GM12878 (cell line): ENCODE data around the gene ATXN2. TPM values are rescaled to one million over a fixed set of nuclear protein-coding genes. Genes with fewer than 3 reads are reported as not detected.

Source experiments
- ASH2L ChIP-seq: fragments of 300-600, 200-600 bp; sonication (generic); IDR thresholded peaks from 2 replicates; pipeline ENCODE4 v1.6.1; 2017; ENCODE audit warnings: low read depth, mild to moderate bottlenecking, borderline replicate concordance
- ATF7 ChIP-seq: fragments of 450-650 bp; IDR thresholded peaks from 2 replicates; pipeline ENCODE4 v1.6.1; 2016; ENCODE audit warnings: low read depth, mild to moderate bottlenecking
- CEBPZ ChIP-seq: fragments of 150-350 bp; IDR thresholded peaks from 2 replicates; pipeline ENCODE4 v1.6.1; 2016; ENCODE audit warnings: low read depth, low read length
- DPF2 ChIP-seq: fragments of 450-650 bp; IDR thresholded peaks from 2 replicates; pipeline ENCODE4 v1.6.1; 2017; ENCODE audit warnings: mild to moderate bottlenecking
- EED ChIP-seq: sonication (generic); IDR thresholded peaks from 2 replicates; pipeline ENCODE4 v1.6.1; 2016; ENCODE audit warnings: antibody characterized with exemption, low read depth
- FOXK2 ChIP-seq: fragments of 450-650 bp; IDR thresholded peaks from 2 replicates; pipeline ENCODE4 v1.6.1; 2017; ENCODE audit warnings: mild to moderate bottlenecking, moderate library complexity
- FOXM1 ChIP-seq: IDR thresholded peaks from 2 replicates; pipeline ENCODE4 v1.6.1; 2012; ENCODE audit warnings: low read depth, mild to moderate bottlenecking, inconsistent platforms, low read length, moderate library complexity
- IKZF2 ChIP-seq, 2 experiments: fragments of 450-650 bp; IDR thresholded peaks; 2 replicates each; pipeline ENCODE4 v1.6.1; 2017; ENCODE audit warnings: mild to moderate bottlenecking in 2 of 2, moderate library complexity in 2 of 2
- NR2C1 ChIP-seq: fragments of 450-650 bp; IDR thresholded peaks from 2 replicates; pipeline ENCODE4 v1.6.1; 2017; ENCODE audit warnings: antibody characterized with exemption, mild to moderate bottlenecking, moderate library complexity
- NR2C2 ChIP-seq: IDR thresholded peaks from 2 replicates; pipeline ENCODE4 v1.6.1; 2011; ENCODE audit warnings: borderline replicate concordance, low read depth; ENCODE audit not compliant: control insufficient read depth, insufficient read length
- PRDM15 ChIP-seq: fragments of 450-650 bp; formaldehyde crosslinking; IDR thresholded peaks from 2 replicates; pipeline ENCODE4 v1.4.0; 2020; ENCODE audit warnings: mild to moderate bottlenecking, moderate library complexity
- SRF ChIP-seq, 2 experiments: IDR thresholded peaks; 2 replicates each; pipeline ENCODE4 v1.6.1; 2011; ENCODE audit warnings: low read depth in 2 of 2, low read length in 2 of 2, mild to moderate bottlenecking in 1 of 2, moderate library complexity in 1 of 2
- USF2 ChIP-seq: IDR thresholded peaks from 2 replicates; pipeline ENCODE4 v1.6.1; 2011; ENCODE audit warnings: low read depth, low read length, improper control_type of control experiment, borderline replicate concordance
- ZBTB33 ChIP-seq: fragments of 450-650 bp; IDR thresholded peaks from 2 replicates; pipeline ENCODE4 v1.6.1; 2017; ENCODE audit warnings: mild to moderate bottlenecking
- ZNF592 ChIP-seq: fragments of 450-650 bp; IDR thresholded peaks from 2 replicates; pipeline ENCODE4 v1.6.1; 2017; ENCODE audit warnings: mild to moderate bottlenecking, moderate library complexity
- polyA plus RNA-seq, 11 experiments: library from polyadenylated mRNA; depleted of rRNA in 4 of 11; unstranded in 6 of 11; stranded (reverse) in 5 of 11; fragments of >200 nt; fragmentation: Nextera tagmentation in 4 of 11; fragmentation: Illumina TruSeq in 1 of 11; extraction: Ambion mirVana in 4 of 11; extraction: Trizol in 1 of 11; gene quantifications; 1 replicate in 1 of 11; 2 replicates in 10 of 11; pipeline versions ENCODE4 v1.2.1 to v1.2.3, GENCODE V29; 2011 to 2016; ENCODE audit warnings: inconsistent platforms in 2 of 11, missing spikeins in 2 of 11, low read depth in 1 of 11
- total RNA-seq, 4 experiments: library from RNA; depleted of rRNA in 3 of 4; stranded (reverse); fragments of >200 nt in 3 of 4; fragmentation: Illumina TruSeq in 1 of 4; extraction: Trizol in 1 of 4; gene quantifications; 2 replicates each; pipeline versions ENCODE4 v1.2.1 to v1.2.3, GENCODE V29; 2013 to 2021

Gene ATXN2
- total and polyA plus RNA-seq, 10 of the 15 experiments (the other 5 are each of a cell fraction or from before 2014, with no cell fraction given): 8.8 to 31.5 (median 19.0) TPM

GRCh38 chr12:111405859-111406473 lies 193.1 kb downstream of the ATXN2 start, which contains the start of gene SH2B3 (continued):
- no peak for TF ChIP-seq PRDM15
- TF ChIP-seq ZNF592: no peak
- TF ChIP-seq FOXK2: no peak
- TF ChIP-seq NR2C1: no peak
- no peak for TF ChIP-seq ZBTB33
- TF ChIP-seq ATF7: no peak
- TF ChIP-seq ASH2L: no peak
- TF ChIP-seq CEBPZ: no peak
- no peak for TF ChIP-seq FOXM1
- TF ChIP-seq SRF (IDR thresholded peaks at IDR 0.05; ENCODE audit: low read depth in 2 of 2, low read length in 2 of 2): 0 out of 4 replicates have a peak, but pooled peaks of 1 of the 2 experiments have one; percentile 8
- TF ChIP-seq NR2C2: no peak
- no peak for TF ChIP-seq EED
- no peak for TF ChIP-seq USF2
- peak; percentile 58 for TF ChIP-seq DPF2
- TF ChIP-seq IKZF2 (IDR thresholded peaks at IDR 0.05): no peak
